GM15510 (cell line): Measurements from ENCODE around the gene PDGFB.

Experiments used
- POLR2A ChIP-seq: IDR thresholded peaks from 3 replicates; pipeline ENCODE4 v1.6.1; 2011; ENCODE audit warnings: borderline replicate concordance; ENCODE audit not compliant: insufficient read length; ENCODE audit errors: extremely low read depth

The PDGFB gene

GRCh38 chr22:39252461-39253434, 8.0 kb upstream of the PDGFB start:
- TF ChIP-seq POLR2A: no peak

GRCh38 chr22:39251762-39252460, 7.1 kb upstream of the PDGFB start:
- TF ChIP-seq POLR2A: no peak

- TF ChIP-seq POLR2A: no peak
These were observed 6.1 kb upstream of the PDGFB start for GRCh38 chr22:39250838-39251237.

- no peak for TF ChIP-seq POLR2A
These were observed 5.3 kb upstream of the PDGFB start for GRCh38 chr22:39250131-39250530.

GRCh38 chr22:39249086-39249704, 4.4 kb upstream of the PDGFB start:
- TF ChIP-seq POLR2A: no peak

- TF ChIP-seq POLR2A: no peak
These were observed 3.5 kb upstream of the PDGFB start for GRCh38 chr22:39248254-39248653.

- no peak for TF ChIP-seq POLR2A
These were observed 2.6 kb upstream of the PDGFB start for GRCh38 chr22:39247361-39247760.

GRCh38 chr22:39246690-39247332, 2.0 kb upstream of the PDGFB start:
- no peak for TF ChIP-seq POLR2A

- no peak for TF ChIP-seq POLR2A
These were observed 1.4 kb upstream of the PDGFB start for GRCh38 chr22:39246217-39246616.

GRCh38 chr22:39245130-39246039, 603 bp upstream of the PDGFB start:
- TF ChIP-seq POLR2A: no peak

GRCh38 chr22:39244136-39244495, 666 bp downstream of the PDGFB start:
- no peak for TF ChIP-seq POLR2A

- TF ChIP-seq POLR2A: no peak
These were observed 1.2 kb downstream of the PDGFB start for GRCh38 chr22:39243439-39244135.

GRCh38 chr22:39242595-39243438, 2.0 kb downstream of the PDGFB start:
- no peak for TF ChIP-seq POLR2A
